TTC549 (cell line): ENCODE measurements around the gene DUSP7.

Experiments
- FAIRE-seq: peaks from 2 replicates; lab custom pipeline; 2012; peaks lifted over from hg19 to GRCh38; lab: Jason Lieb, UNC

DUSP7 gene

GRCh38 chr3:52056521-52056967 is at the start of gene DUSP7:
Gene DUSP7 (minus strand): TSS chr3:52056571. CDS start chr3:52056366, 205 bp downstream.
- FAIRE-seq = no peak

- FAIRE-seq = no peak
These were observed 48.6 kb upstream of the DUSP7 start for GRCh38 chr3:52104684-52105640.

- FAIRE-seq = no peak
These were observed 46.6 kb upstream of the DUSP7 start for GRCh38 chr3:52102934-52103333.

GRCh38 chr3:52099001-52099401 is 42.6 kb upstream of the DUSP7 start:
- no peak for FAIRE-seq

- FAIRE-seq = no peak
These were observed 41.6 kb upstream of the DUSP7 start for GRCh38 chr3:52097851-52098507.

- no peak for FAIRE-seq
These were observed 39.8 kb upstream of the DUSP7 start for GRCh38 chr3:52095990-52096775.

GRCh38 chr3:52094571-52095485 is 38.5 kb upstream of the DUSP7 start:
- FAIRE-seq = no peak

GRCh38 chr3:52093756-52094545 is 37.6 kb upstream of the DUSP7 start:
- no peak for FAIRE-seq

GRCh38 chr3:52092891-52093290 is 36.5 kb upstream of the DUSP7 start:
- no peak for FAIRE-seq

- FAIRE-seq = no peak
These were observed 35.9 kb upstream of the DUSP7 start for GRCh38 chr3:52092271-52092660.

- FAIRE-seq = no peak
These were observed 35.4 kb upstream of the DUSP7 start for GRCh38 chr3:52091586-52092270.

- no peak for FAIRE-seq
These were observed 34.6 kb upstream of the DUSP7 start for GRCh38 chr3:52090933-52091468.

GRCh38 chr3:52090131-52090932 is 34.0 kb upstream of the DUSP7 start:
- no peak for FAIRE-seq

- no peak for FAIRE-seq
These were observed 33.3 kb upstream of the DUSP7 start for GRCh38 chr3:52089691-52090090.

GRCh38 chr3:52088445-52089367 is 32.3 kb upstream of the DUSP7 start:
- FAIRE-seq = no peak

GRCh38 chr3:52087731-52088130 is 31.4 kb upstream of the DUSP7 start:
- no peak for FAIRE-seq

- no peak for FAIRE-seq
These were observed 30.7 kb upstream of the DUSP7 start for GRCh38 chr3:52086976-52087663.
